ENCODE results near the gene FERD3L. TPM values are rescaled to one million over a fixed set of nuclear protein-coding genes. Genes with fewer than 3 reads are reported as not detected.

The FERD3L gene
- total and polyA plus RNA-seq, 9 donors = not detected

GRCh38 chr7:19175241-19175640 is 30.0 kb upstream of the FERD3L start:
- WGBS, 3 donors = 49 to 62% (median 53%) methylated on average over 3 of the region's 3 CpGs
- no peak for DNase-seq

GRCh38 chr7:19161671-19162070 is 16.4 kb upstream of the FERD3L start:
- Histone ChIP-seq H3K4me1 (ENCODE audit: insufficient read depth) (no peaks in the 10 kb centered on the region), H3K4me3 (no peak overlapping the region), H3K27me3 (no peaks in the 10 kb centered on the region), H3K36me3 (no peaks in the 10 kb centered on the region), H3K9me3 (no peaks in the 10 kb centered on the region), H3K27ac (no peak overlapping the region)
- TF ChIP-seq POLR2A (IDR thresholded peaks at IDR 0.05) = no peak
- no peak for TF ChIP-seq EP300 (IDR thresholded peaks at IDR 0.05)
- no peak for TF ChIP-seq CTCF (IDR thresholded peaks at IDR 0.05)
- 59 to 74% (median 63%) methylated on average over 3 of the region's 3 CpGs for WGBS, 3 donors
- DNase-seq = no peak
- intact Hi-C loops (cut with DNase I) = no loop called here

More at GRCh38 chr7:19175241-19175640, 30.0 kb upstream of the FERD3L start:
- Histone ChIP-seq H3K4me3 (no peak overlapping the region), H3K27me3 (no peaks in the 10 kb centered on the region), H3K36me3 (no peaks in the 10 kb centered on the region), H3K9me3 (no peaks in the 10 kb centered on the region), H3K27ac (no peak overlapping the region), H3K4me1 (ENCODE audit: insufficient read depth) (no peaks in the 10 kb centered on the region)
- TF ChIP-seq CTCF (IDR thresholded peaks at IDR 0.05) (no peak), POLR2A (IDR thresholded peaks at IDR 0.05) (no peak), EP300 (IDR thresholded peaks at IDR 0.05) (no peak)
- intact Hi-C loops (cut with DNase I) = no loop called here

GRCh38 chr7:19146699-19147098 is 1.5 kb upstream of the FERD3L start:
- no peak for DNase-seq
- no peak overlapping the region for H3K4me3 ChIP-seq
- H3K4me1 ChIP-seq (ENCODE audit: insufficient read depth) = no peaks in the 10 kb centered on the region
- H3K36me3 ChIP-seq = no peaks in the 10 kb centered on the region
- H3K9me3 ChIP-seq = no peaks in the 10 kb centered on the region
- intact Hi-C loops (cut with DNase I) = no loop called here
- no peak for TF ChIP-seq POLR2A (IDR thresholded peaks at IDR 0.05)
- TF ChIP-seq CTCF (IDR thresholded peaks at IDR 0.05) = no peak
- TF ChIP-seq EP300 (IDR thresholded peaks at IDR 0.05) = no peak
- H3K27me3 ChIP-seq = no peaks in the 10 kb centered on the region
- 3 to 4% (median 4%) methylated on average over 4 of the region's 4 CpGs for WGBS, 3 donors
- H3K27ac ChIP-seq = no peak overlapping the region

GRCh38 chr7:19145434-19146115 is 354 bp upstream of the FERD3L start:
- H3K4me1 ChIP-seq (ENCODE audit: insufficient read depth) = no peaks in the 10 kb centered on the region
- H3K27ac ChIP-seq = no peak overlapping the region
- no peak for DNase-seq
- TF ChIP-seq EP300 (IDR thresholded peaks at IDR 0.05) (no peak), CTCF (IDR thresholded peaks at IDR 0.05) (no peak), POLR2A (IDR thresholded peaks at IDR 0.05) (no peak)
- 3 to 10% (median 5%) methylated on average over 19 of the region's 19 CpGs for WGBS, 3 donors
- no peak overlapping the region for H3K4me3 ChIP-seq
- H3K27me3 ChIP-seq = no peaks in the 10 kb centered on the region
- no peaks in the 10 kb centered on the region for H3K9me3 ChIP-seq
- intact Hi-C loops (cut with DNase I) = no loop called here
- no peaks in the 10 kb centered on the region for H3K36me3 ChIP-seq

Measured in ovary (tissue), 9 donors.